GM19372 (cell line): ENCODE data around the gene CD4.

Source experiments
- ATAC-seq: cut with Tn5 transposase; IDR thresholded peaks from one replicate; pipeline ENCODE4 v1.9.1; 2021; ENCODE audit warnings: mild to moderate bottlenecking, low read depth, moderate library complexity; ENCODE audit not compliant: unreplicated experiment

CD4 gene

DNA sequence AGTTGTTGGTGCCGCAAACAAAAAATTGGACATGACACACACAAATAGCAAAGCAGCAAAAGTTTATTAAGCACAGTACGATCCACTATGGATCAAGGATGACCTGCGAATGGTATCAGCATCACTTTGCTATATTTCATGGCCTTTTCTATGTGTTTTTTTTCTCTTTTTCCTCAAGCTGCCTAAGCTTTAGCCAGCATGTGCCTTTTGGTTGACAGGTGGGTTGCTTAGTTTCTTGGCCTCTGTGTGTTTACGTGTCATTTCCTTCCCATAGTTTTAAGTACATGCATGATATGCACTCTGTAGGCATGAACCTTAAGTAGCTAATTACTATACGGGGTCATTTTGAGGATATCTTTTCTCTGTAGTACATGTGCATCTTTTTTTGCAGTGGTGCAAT is 9.8 kb downstream of the CD4 start:
- no peak for ATAC-seq

DNA sequence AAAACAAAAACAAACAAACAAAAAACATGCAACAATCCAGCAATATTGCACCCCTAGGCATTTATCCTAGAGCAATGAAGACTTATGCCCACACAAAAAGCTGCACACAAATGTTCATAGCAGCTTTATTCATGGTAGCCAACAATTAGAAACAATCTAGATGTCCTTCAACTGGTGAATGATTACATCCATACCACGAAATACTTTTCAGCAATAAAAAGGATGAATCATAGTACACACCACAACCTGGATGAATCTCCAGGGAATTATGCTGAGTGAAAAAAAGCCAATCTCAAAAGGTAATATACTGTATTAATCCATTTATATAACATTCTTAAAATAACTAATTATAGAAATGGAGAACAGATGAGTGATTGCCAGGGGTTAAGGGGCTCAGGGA is 17.8 kb downstream of the CD4 start:
- no peak for ATAC-seq

DNA sequence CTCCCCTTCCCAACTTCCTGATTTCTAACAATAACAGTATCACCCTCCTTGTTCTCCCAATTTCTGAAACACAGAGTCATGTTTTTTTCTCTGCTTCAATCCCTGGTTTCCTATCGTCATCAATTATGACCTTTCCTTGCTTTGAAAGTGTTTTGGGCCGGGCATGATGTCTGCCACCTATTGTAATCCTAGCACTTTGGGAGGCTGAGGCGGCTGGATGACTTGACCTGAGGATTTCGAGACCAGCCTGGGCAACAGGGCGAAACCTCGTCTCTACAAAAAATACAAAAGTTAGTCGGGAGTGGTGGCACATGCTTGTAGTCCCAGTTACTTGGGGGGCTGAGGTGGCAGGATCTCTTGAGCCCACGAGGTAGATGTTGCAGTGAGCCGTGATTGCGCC is 19.7 kb downstream of the CD4 start:
- no peak for ATAC-seq

DNA sequence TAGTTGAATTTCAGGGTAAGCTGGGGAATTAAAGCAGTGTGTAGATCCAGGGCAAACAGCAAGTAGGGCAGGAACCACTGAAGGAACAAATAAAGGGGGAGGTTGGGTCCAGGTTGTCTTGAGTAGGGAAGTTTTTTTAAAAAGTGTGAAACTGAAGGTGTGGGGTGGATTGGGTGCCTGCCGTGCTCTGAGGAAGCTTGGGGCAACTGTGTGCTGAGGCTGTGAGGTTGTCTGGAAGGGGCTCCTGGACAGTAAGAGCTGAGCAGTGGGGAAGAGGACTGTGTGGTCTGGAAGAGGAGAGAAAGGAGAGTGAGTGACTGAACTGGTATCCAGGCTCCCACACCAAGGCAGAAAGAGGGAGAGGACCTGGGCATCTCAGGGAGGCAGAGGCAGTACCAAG is 21.4 kb downstream of the CD4 start:
- ATAC-seq: no peak

DNA sequence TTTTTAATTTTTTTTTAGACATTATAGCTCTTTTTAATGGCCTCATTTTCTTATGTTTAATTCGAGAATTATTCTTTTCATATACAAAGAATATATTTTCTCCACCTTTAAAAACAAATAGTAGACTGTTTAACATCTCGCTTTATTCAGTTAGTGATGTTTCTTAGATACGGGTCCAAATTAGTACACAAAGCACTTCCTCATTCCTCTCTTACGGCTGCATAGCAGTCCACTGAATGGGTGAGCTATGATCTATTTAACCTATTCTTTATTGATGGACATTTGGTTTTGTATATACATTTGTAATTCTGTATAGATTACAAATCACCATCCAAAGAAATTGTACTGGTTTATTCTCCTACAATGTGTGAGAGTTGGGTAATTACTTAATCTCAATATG is 24.0 kb downstream of the CD4 start:
- ATAC-seq: no peak

DNA sequence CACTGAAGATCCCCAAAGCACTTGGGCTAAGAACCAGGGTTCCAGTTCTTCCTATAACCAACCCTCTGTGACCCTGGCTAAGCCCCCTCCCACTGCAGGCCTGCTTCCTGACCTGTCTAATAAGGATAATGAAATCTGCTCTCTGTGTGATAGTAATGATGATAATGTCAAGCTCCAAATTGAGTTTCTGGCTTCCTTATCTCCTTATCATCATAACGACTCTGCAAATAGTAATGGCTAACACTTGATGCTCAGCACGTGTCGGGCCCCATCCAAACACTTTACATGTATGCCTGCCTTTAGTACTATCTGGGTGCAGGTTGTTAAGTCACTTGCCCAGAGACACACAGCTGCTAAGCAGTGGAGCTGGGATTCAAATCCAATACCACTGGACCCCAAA is 27.3 kb downstream of the CD4 start:
- ATAC-seq: no peak

DNA sequence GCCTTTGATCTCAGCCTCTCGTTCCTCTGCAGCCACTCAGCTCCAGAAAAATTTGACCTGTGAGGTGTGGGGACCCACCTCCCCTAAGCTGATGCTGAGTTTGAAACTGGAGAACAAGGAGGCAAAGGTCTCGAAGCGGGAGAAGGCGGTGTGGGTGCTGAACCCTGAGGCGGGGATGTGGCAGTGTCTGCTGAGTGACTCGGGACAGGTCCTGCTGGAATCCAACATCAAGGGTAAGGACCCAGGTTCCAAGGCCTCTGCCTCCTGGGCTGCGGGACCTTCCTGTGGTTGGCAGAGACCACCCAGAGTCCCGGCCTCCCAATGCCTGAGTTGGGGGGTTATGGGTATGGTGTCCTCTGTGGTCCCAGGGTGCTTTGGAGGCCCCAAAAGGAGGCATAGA is 27.8 kb downstream of the CD4 start:
- no peak for ATAC-seq

DNA sequence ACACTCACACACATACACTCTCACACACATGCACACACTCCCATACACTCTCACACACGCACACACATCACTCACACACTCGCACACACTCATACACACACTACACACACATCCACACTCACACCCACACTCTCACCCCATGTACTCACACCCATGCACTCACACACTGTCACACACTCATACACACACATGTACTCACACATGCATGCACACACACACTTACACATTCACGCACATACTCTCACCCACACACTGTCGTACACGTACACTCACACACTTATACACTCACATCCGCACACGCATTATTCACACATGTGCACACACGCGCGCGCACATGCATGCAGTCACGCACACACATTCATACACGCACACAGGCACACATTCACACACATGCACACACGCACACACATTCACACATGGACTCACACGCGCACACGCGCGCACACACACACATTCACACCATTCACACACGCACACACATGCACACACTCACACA is 28.4 kb downstream of the CD4 start:
- ATAC-seq: no peak

DNA sequence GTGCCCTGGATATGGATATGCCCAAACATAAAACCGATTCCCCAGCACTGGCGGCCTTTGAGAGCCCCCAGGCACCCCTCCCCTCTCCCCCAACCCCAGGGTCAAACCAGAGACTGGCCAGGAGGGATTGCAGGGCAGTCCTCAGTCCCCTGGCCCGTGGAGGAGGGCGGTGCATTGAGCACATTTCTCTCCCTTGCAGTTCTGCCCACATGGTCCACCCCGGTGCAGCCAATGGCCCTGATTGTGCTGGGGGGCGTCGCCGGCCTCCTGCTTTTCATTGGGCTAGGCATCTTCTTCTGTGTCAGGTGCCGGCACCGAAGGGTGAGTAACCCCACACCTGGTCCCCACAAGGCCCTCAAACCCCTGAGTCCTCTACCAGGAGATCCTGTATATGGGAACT is 28.9 kb downstream of the CD4 start:
- no peak for ATAC-seq

DNA sequence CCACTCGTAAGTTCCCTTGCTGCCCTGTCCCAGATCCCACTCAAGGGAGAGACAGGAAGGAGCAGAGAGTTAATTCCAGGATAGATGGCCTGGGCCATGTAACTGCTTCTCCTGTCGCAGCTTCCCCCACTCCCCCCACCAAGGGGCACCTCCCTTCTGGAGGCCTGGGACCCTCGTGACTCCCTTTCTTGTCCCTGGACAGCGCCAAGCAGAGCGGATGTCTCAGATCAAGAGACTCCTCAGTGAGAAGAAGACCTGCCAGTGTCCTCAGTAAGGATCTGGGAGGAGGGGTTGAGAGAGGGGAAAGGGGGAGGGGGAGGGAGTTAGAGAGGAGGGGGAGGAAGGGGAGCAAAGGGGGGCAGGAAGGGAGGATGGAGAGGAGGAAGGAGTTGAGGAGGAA is 29.3 kb downstream of the CD4 start:
- no peak for ATAC-seq

DNA sequence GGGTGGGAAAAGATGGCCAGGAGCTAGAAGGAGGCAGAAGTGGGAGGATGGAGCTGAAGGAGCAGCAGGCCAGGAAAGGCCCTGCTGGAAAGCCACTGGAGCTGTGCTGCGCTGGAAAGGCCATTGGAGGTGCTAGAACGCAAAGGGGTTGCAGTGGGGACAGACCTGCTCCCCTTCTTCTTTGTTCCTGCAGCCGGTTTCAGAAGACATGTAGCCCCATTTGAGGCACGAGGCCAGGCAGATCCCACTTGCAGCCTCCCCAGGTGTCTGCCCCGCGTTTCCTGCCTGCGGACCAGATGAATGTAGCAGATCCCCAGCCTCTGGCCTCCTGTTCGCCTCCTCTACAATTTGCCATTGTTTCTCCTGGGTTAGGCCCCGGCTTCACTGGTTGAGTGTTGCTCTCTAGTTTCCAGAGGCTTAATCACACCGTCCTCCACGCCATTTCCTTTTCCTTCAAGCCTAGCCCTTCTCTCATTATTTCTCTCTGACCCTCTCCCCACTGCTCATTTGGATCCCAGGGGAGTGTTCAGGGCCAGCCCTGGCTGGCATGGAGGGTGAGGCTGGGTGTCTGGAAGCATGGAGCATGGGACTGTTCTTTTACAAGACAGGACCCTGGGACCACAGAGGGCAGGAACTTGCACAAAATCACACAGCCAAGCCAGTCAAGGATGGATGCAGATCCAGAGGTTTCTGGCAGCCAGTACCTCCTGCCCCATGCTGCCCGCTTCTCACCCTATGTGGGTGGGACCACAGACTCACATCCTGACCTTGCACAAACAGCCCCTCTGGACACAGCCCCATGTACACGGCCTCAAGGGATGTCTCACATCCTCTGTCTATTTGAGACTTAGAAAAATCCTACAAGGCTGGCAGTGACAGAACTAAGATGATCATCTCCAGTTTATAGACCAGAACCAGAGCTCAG is 30.0 kb downstream of the CD4 start:
- no peak for ATAC-seq

DNA sequence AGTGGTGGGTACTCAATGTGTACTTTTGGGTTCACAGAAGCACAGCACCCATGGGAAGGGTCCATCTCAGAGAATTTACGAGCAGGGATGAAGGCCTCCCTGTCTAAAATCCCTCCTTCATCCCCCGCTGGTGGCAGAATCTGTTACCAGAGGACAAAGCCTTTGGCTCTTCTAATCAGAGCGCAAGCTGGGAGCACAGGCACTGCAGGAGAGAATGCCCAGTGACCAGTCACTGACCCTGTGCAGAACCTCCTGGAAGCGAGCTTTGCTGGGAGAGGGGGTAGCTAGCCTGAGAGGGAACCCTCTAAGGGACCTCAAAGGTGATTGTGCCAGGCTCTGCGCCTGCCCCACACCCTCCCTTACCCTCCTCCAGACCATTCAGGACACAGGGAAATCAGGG is 30.8 kb downstream of the CD4 start:
- ATAC-seq: no peak

DNA sequence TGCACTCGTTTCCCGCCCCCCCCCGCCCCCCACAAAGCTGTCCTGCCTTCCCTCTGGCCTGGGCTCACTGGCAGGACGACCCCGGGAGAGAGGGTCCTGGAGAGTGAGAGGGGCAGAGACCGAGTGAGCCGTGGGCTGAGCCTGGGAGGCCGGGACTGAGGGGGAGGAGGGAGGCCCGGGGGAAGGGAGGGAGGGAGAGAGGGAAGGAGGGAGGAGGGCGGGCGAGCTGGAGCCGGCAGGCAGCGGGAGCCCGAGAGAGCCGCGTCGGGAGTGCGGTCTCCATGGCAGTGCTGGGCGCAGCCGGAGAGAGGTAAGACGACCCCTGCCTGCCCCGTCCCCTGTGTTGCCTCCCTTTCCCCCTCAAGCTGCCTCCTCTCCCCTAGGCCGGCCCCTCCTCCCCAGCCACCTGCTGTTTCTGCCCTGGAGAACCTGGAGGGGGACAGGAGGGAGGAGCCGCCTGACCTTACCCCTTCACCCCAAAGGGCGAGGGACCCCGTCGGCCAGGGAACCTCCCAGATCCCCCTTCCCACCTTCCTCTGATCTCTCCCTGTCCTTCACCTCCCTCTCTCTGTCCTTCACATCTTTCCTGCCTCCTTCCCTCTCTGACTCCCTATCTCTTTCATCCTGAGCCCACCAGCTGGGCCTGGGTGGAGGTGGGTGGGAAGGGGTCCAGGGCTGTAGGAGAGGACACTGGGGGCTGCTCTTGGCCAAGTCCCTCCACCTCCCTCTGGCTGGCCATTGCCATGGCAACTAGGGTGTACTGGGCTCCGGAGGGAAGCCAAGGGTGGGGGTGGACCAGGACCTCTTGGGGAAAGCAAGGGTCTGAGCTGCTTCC is 32.5 kb downstream of the CD4 start, which contains the start of gene GPR162:
Gene GPR162, plus strand, starts transcription at position 231 of the 835 bp plus-strand sequence. CDS start 2,078 bp downstream, outside the sequence.
- no peak for ATAC-seq

DNA sequence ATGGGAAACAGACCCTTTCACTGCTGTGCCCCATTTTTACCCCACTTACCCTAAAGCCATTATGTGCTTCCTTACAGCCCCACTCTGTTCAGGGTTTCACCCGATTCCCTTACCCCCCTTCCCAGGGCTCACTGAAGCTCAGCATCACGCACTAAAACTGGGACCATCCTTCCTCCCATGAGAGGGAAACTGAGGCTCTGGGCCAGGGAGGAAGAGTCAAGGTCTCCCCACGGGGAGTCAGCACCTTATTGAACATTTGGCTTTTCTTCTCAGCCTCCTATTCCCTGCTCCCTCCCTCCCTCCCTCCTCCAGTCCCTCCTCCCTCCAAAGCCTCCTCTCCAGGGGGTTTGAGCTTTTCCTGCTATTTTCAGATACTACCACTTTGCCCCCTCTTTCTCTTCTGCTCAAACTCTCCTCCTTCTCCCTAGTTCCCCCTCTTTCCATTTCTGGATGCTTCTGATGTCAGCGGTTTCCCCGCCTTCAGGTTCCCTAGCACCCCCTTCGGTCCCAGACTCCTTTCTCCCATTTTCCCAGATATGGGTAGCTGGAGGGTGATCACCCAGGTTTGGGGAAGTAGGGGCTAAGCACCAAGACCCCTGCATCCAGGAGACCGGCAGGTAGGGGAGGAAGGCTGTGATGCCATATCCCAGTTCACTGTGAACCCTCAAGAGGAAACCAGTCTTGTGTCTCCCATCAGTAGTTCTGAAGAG is 33.3 kb downstream of the CD4 start:
- no peak for ATAC-seq

DNA sequence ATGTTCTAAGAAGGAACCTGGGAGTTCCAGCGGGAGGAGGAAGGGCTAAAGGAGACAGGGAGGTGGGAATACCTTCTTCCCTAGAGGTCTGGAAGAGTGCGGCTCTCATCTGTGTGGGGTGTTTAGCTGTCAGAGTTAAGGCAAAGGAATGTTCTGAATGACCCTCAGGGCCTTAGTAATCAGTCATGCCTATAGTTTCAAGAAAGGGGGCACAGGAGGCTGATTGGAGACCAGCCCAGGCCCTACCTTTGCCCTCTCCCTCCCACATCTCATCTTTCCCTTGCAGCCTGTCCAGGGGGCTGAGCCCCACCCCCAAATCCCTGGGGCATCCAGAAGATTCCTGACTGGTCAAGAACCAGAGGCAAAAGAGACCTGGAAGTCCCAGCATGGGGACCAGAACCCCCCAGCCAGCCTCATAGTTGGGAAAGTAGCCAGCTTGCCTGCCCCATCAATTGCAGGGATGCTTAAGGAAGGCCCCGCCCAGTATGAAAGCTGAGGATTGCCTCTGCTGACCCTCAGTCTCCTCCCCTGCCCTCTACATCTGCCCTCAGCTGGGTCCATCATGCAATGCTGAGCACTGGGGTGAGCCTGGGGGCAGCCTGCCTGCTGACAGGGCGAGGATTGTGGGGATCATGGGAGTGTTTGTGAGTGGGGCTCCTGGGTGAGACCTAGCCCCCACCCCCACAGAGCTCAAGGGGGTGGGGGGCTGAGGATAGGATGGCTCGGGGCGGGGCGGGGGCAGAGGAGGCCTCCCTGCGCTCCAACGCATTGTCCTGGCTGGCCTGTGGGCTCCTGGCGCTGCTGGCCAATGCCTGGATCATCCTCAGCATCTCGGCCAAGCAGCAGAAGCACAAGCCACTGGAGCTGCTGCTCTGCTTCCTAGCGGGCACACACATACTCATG is 34.1 kb downstream of the CD4 start:
- no peak for ATAC-seq

DNA sequence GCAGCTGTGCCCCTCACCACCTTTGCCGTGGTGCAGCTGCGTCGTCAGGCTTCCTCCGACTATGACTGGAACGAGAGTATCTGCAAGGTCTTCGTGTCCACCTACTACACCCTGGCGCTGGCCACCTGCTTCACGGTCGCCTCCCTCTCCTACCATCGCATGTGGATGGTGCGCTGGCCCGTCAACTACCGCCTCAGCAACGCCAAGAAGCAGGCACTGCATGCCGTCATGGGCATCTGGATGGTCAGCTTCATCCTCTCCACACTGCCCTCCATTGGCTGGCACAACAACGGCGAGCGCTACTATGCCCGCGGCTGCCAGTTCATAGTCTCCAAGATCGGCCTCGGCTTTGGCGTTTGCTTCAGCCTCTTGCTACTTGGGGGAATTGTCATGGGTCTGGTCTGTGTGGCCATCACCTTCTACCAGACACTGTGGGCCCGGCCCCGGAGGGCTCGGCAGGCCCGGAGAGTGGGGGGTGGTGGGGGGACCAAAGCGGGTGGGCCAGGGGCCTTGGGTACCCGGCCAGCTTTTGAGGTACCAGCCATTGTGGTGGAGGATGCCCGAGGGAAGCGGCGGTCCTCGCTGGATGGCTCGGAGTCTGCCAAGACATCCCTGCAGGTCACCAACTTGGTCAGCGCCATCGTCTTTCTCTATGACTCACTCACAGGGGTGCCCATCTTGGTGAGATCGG is 34.9 kb downstream of the CD4 start:
- no peak for ATAC-seq

DNA sequence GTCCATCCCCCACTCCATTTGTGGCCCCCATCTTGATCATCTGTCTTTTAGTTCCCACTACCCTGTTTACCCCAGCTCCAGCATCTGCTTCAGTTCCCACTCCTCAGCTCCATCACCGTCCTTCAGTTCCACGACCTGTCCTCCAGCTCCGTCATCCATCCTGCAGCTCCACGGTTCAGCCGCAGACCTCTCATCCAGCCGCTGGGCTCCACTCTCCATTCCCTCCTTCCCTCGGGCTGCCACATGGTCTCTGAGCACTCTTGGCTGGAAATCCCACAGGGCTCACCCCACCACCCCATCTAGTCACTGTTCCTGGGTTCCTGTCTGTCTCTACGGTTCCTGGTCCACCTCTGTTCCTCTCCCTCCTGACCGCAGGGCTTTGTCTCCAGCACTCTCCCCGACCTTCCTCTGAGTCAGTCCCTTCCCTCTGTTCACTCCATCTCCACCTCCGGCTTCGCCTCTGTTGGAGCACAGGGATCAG is 35.6 kb downstream of the CD4 start:
- no peak for ATAC-seq

DNA sequence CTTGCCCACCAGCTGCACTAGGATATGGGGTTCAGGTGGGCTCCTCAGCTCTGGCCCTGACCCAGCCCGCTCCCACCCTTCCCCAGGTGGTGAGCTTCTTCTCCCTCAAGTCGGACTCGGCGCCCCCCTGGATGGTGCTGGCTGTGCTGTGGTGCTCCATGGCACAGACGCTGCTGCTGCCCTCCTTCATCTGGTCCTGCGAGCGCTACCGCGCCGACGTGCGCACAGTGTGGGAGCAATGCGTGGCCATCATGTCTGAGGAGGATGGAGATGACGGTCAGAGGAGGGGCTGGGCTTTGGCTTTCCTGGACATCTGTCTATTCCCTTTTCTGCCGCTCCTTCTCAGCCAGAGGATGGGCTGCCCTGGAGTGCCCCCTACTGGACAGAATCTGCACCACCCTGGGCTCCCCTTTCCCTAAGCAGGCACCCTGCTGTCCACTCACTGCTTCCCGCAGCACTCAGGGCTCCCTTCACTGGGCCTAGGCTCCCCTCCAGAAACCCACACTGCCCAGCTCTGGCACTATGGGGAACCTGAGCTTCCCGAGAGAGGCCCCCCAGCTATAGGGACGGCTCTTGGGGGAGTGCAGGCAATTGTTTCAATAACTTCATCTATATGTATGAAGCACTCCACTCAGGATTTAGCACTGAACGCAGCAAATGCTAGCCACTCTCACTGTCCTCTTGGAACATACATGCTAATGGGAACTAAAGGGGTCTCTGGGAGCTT is 36.2 kb downstream of the CD4 start:
- ATAC-seq: no peak
